Measurements from ENCODE around the gene CENPP.

CENPP gene

DNA sequence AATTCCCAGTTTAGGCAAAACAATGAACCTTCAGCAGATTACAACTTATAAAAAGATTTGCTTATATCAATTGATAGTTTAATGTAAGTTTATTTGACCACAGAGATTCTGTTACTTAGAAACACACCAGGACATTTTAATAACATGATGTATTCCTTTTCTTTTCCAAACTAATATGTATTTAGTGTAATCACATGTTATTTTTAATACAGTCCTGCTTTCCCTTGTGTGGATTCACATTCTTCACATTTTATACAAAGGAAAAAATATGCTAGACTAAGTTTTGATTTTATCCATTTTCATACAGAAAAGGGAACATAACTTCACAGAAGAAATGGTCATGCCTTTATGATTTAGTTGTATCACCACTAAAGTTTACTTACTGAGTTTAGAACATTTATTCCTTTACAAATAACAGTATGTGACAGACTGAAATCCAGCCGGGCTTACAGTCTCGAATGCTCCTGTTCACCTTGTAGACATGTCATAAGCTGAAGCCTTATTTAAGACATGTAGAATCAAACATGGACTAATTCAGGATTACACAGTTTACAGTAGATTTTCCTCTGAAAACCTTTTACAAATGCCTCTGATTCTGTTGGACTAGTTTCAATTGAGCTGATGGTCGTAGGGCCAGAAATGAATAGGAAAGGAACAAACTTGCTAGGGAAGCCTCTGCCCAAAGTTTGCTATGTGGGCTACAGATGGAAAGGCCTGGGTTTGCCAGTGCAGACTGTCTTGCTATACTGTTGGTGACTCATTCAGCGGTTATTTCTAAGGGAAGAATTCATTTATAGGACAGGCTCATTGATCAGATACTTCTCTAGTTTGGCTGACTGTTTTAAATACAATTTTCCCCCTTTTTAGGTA, 163.2 kb downstream of the CENPP start:
- Histone ChIP-seq H3K4me3 (no peak overlapping the region), H3K27ac (peak overlapping the region; percentile 43 to 69)
- DNase-seq (ENCODE audit: low spot score): no peak
- TF ChIP-seq, protein P1, sequence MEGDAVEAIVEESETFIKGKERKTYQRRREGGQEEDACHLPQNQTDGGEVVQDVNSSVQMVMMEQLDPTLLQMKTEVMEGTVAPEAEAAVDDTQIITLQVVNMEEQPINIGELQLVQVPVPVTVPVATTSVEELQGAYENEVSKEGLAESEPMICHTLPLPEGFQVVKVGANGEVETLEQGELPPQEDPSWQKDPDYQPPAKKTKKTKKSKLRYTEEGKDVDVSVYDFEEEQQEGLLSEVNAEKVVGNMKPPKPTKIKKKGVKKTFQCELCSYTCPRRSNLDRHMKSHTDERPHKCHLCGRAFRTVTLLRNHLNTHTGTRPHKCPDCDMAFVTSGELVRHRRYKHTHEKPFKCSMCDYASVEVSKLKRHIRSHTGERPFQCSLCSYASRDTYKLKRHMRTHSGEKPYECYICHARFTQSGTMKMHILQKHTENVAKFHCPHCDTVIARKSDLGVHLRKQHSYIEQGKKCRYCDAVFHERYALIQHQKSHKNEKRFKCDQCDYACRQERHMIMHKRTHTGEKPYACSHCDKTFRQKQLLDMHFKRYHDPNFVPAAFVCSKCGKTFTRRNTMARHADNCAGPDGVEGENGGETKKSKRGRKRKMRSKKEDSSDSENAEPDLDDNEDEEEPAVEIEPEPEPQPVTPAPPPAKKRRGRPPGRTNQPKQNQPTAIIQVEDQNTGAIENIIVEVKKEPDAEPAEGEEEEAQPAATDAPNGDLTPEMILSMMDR (IDR thresholded peaks at IDR 0.05): no peak

DNA sequence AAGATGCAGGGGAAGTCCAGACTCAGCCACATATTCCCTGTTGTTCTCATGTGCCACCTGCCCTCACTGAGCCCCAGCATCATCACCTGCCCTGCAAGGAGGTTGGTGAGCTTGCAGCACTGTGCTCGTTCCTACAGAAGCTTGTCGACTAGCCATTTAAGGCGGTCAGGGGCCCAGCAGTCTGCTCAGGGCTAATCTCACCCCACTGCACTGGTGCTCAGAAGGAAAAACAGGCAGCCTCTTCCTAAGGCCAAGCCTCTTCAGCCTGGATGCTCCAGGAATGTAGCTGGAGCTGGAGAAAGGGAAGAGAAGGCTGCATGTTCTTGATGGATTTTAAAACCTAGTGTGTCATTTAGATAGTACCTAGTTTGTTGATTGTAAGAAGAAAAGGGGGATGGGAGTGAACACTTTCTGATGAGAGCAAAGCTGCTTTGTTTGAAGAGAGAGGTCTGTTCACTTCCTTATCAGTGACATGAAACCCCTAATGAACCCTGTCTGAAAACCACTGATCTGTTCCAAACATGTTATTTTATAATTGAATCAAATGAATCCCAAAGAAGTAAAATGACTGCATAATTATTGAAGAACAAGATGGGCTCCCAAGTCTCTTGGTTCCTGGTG, 167.1 kb downstream of the CENPP start:
- no peak for DNase-seq (ENCODE audit: low spot score)
- H3K4me3 ChIP-seq: no peak overlapping the region
- TF ChIP-seq, protein P1 (IDR thresholded peaks at IDR 0.05): no peak
- no peak overlapping the region for H3K27ac ChIP-seq

- DNase-seq (ENCODE audit: low spot score): no peak
- Histone ChIP-seq H3K27ac (no peak overlapping the region), H3K4me3 (no peak overlapping the region)
- TF ChIP-seq, protein P1 (IDR thresholded peaks at IDR 0.05): no peak
These were observed 168.1 kb downstream of the CENPP start for GRCh38 chr9:92493749-92494387.

GRCh38 chr9:92494856-92495255, 169.1 kb downstream of the CENPP start:
- Histone ChIP-seq H3K27ac (no peak overlapping the region), H3K4me3 (no peak overlapping the region)
- DNase-seq (ENCODE audit: low spot score): no peak
- TF ChIP-seq, protein P1 (IDR thresholded peaks at IDR 0.05): no peak

DNA sequence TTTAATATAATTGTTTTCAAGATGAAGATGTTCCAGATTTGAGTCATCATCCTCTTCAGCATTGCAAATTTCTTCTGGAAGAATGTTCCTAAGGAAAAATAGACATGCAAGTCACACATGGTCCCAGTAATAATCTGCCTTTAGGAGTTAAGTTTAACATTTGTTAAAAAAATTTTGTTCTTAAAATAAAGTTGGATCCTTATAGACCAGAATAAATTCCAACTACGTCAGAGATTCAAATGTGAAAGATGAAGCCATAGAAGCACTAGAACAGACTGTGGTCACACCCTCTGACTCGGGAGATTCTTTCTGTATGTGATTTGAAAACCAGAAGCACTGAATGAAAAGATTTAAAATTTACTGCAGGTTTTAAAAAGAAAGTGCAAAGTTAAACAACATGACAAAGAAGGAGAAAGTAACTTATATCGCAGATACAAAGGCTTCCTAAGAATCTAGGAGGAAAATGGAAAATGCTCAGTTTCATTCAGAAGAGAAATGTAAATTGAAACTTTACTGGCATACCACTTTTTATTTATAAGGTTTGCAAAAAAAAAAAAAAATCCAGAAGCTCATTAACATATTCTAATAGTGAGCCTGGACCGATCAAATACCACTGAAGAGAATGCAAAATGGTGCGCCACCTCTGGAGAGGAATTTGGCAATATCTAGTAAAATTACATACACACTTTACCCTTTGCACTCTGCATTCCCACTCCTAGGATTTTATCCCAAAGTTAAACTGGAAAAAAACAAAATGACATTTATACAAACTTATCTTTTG, 170.8 kb downstream of the CENPP start:
- no peak for DNase-seq (ENCODE audit: low spot score)
- Histone ChIP-seq H3K4me3 (no peak overlapping the region), H3K27ac (peak overlapping the region in 1 of 2 donors; percentile 46)
- TF ChIP-seq, protein P1 (IDR thresholded peaks at IDR 0.05): no peak

DNA sequence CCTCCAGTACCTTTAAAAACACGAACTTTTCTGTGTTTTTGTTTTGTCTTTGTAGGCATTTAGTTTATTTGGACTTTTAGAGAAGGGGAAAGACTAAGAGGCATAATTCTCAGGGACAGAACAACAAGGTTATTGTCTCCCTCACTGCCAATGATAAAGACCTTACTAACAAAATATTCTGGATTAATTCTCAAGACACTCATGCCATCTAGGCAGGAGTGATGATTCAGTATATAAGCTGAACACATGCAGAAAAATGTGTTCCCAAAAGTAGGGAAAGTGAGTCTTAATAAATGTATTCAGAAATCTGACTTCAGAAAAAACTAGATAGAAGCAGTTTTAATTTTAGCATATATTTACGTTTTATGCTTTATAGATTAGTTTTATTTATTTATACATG, 173.9 kb downstream of the CENPP start:
- TF ChIP-seq, protein P1 (IDR thresholded peaks at IDR 0.05): no peak
- Histone ChIP-seq H3K4me3 (no peak overlapping the region), H3K27ac (peak overlapping the region in 1 of 2 donors; percentile 46)
- no peak for DNase-seq (ENCODE audit: low spot score)

All from coronary artery (tissue), 2 donors.